Stimulated activated CD4-positive, alpha-beta T cell treated with anti-CD3 and anti-CD28 coated beads, TNF-alpha, amount 100 ng/mL, for 48 hours (primary cell): ENCODE results near the gene ADIPOQ.
"Not testable (repeated sequence)": the region's sequence is repeated elsewhere in the genome, so short reads cannot be mapped to it uniquely, and the experiment has no call there.

Experiments used
- DNase-seq, 3 donors: peaks; one replicate each; pipeline ENCODE4 v3.0.0-alpha.2; 2020; ENCODE audit warnings: low read depth in 3 of 3

Gene ADIPOQ

DNA sequence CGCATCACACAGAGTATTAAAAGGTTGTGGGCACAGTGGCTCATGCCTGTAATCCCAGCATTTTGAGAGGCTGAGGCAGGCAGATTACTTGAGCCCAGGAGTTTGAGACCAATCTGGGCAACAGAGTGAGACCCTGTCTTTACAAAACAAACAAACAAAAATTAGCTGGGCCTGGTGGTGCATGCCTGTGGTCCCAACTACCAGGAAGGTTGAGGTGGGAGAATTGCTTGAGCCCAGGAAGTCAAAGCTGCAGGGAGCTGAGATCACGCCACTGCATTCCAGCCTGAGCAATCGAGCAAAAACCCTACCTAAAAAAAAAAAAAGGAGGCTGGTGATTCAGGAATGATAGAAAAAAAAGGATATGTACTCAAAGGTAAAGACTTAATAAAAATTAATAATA is 59.6 kb downstream of the ADIPOQ start:
- DNase-seq: no peak

DNA sequence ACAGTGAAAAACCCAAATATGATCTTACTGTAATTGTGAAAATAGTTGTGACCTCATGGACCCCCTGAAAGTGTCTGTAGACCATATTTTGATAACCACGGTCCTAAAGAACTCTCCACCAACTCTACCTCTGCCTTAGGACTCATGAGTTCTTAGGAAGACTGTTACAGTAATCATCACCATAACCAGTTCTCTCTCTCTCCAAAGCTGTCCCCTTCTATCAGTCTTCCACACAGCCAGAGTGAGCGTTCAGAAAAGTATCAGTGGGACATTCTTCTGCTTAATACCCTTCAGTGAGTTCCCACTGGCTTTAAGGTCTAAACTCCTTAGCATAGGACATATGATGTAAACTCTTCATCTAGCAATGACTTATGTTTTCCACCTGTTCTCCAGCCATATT is 60.2 kb downstream of the ADIPOQ start:
- no peak for DNase-seq

DNA sequence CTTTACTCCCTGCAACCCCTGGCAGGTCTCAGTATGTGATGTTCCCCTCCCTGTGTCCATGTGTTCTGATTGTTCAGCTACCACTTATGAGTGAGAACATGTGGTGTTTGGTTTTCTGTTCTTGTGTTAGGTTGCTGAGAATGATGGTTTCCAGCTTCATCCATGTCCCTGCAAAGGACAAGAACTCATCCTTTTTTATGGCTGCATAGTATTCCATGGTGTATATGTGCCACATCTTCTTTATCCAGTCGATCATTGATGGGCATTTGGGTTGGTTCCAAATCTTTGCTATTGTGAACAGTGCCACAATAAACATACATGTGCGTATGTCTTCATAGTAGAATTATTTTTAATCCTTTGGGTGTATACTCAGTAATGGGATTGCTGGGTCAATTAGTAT is 61.2 kb downstream of the ADIPOQ start:
- DNase-seq: not testable (repeated sequence)

DNA sequence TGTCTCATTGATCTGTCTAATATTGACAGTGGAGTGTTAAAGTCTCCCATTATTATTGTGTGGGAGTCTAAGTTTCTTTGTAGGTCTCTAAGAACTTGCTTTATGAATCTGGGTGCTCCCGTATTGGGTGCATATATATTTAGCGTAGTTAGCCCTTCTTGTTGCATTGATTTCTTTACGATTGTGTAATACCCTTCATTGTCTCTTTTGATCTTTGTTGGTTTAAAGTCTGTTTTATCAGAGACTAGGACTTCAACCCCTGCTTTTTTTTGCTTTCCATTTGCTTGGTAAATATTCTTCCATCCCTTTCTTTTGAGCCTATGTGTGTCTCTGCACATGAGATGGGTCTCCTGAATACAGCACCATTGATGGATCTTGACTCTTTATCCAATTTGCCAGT is 64.6 kb downstream of the ADIPOQ start:
- DNase-seq: not testable (repeated sequence)
